K562 (cell line): ENCODE data around the gene OLAH. TPM values are rescaled to one million over a fixed set of nuclear protein-coding genes. Genes with fewer than 3 reads are reported as not detected.

Experiments used
- CHD4 ChIP-seq: fragments of 200-600 bp; sonication (generic); IDR thresholded peaks from 3 replicates; pipeline ENCODE4 v1.6.1; 2012; ENCODE audit warnings: low read depth, mild to moderate bottlenecking, mixed read lengths, low read length, inconsistent platforms; ENCODE audit not compliant: insufficient read depth, insufficient replicate concordance, poor library complexity, severe bottlenecking
- COPS2 ChIP-seq: fragments of 450-650 bp; conservative IDR thresholded peaks from 2 replicates; pipeline ENCODE4 v1.6.1; 2016; ENCODE audit warnings: mild to moderate bottlenecking, moderate library complexity
- DMBX1 ChIP-seq: fragments of 250-450 bp; sonication (Bioruptor Pico); IDR thresholded peaks from 2 replicates; pipeline ENCODE4 v1.8.0; 2022; ENCODE audit warnings: inconsistent platforms, mild to moderate bottlenecking, moderate library complexity, borderline replicate concordance
- ERF ChIP-seq: fragments of 450-650 bp; formaldehyde crosslinking; IDR thresholded peaks from 2 replicates; pipeline ENCODE4 v1.4.0; 2020; ENCODE audit warnings: mild to moderate bottlenecking, mixed read lengths
- IRF9 ChIP-seq: fragments of 450-650 bp; IDR thresholded peaks from 2 replicates; pipeline ENCODE4 v1.6.1; 2016; ENCODE audit warnings: missing biosample characterization, missing genetic modification characterization
- MITF ChIP-seq: IDR thresholded peaks from 2 replicates; pipeline ENCODE4 v1.6.1; 2014; ENCODE audit warnings: antibody characterized with exemption
- RBM14 ChIP-seq: fragments of 200-400 bp; formaldehyde crosslinking; IDR thresholded peaks from 2 replicates; pipeline ENCODE4 v1.6.1; 2018; ENCODE audit warnings: low read depth, mild to moderate bottlenecking, low read length, moderate library complexity, borderline replicate concordance; ENCODE audit not compliant: insufficient read depth
- SNAPC5 ChIP-seq: fragments of 250-450 bp; sonication (Bioruptor Pico); IDR thresholded peaks from 2 replicates; pipeline ENCODE4 v1.8.0; 2021; ENCODE audit warnings: moderate library complexity, mild to moderate bottlenecking, inconsistent platforms
- SP1 ChIP-seq: sonication (generic); formaldehyde crosslinking; IDR thresholded peaks from 2 replicates; pipeline ENCODE4 v1.8.1; 2022; ENCODE audit warnings: mild to moderate bottlenecking, missing genetic modification reagents
- ZNF445 ChIP-seq: fragments of 250-450 bp; sonication (Bioruptor Pico); IDR thresholded peaks from 2 replicates; pipeline ENCODE4 v1.4.0; 2020; ENCODE audit warnings: low read depth, mild to moderate bottlenecking, moderate library complexity
- ZNF551 ChIP-seq: fragments of 250-450 bp; sonication (Bioruptor Pico); IDR thresholded peaks from 2 replicates; pipeline ENCODE4 v1.5.0; 2021; ENCODE audit warnings: mild to moderate bottlenecking, moderate library complexity
- ZNF57 ChIP-seq: fragments of 450-650 bp; formaldehyde crosslinking; IDR thresholded peaks from 2 replicates; pipeline ENCODE4 v1.4.0; 2020; ENCODE audit warnings: mild to moderate bottlenecking, moderate library complexity
- ZNF589 ChIP-seq: fragments of 200-800 bp; sonication (Bioruptor generic); IDR thresholded peaks from 2 replicates; pipeline ENCODE4 v1.6.1; 2016; ENCODE audit warnings: low read depth, missing genetic modification characterization, missing compliant biosample characterization
- ZNF696 ChIP-seq: fragments of 250-450 bp; sonication (Bioruptor Pico); conservative IDR thresholded peaks from 2 replicates; pipeline ENCODE4 v1.4.0; 2020; ENCODE audit warnings: mild to moderate bottlenecking, moderate library complexity
- polyA plus RNA-seq, 8 experiments: library from polyadenylated mRNA; depleted of rRNA in 4 of 8; stranded (reverse) in 5 of 8; unstranded in 3 of 8; fragments of >200 nt; fragmentation: Nextera tagmentation in 2 of 8; fragmentation: Illumina TruSeq in 1 of 8; extraction: Ambion mirVana in 2 of 8; extraction: Trizol in 1 of 8; gene quantifications; 2 replicates each; pipeline versions ENCODE4 v1.2.1 to v1.2.3, GENCODE V29; 2011 to 2014; ENCODE audit warnings: inconsistent platforms in 1 of 8, missing spikeins in 1 of 8
- total RNA-seq, 7 experiments: library from RNA; depleted of rRNA in 6 of 7; stranded (reverse); fragments of >200 nt in 6 of 7; fragmentation: Illumina TruSeq in 2 of 7; extraction: Trizol in 2 of 7; gene quantifications; 2 replicates each; pipeline versions ENCODE4 v1.2.1 to v1.2.3, GENCODE V29; 2011 to 2021; ENCODE audit warnings: low replicate concordance in 1 of 7
- TF ChIP-seq, protein P1 (sequence below), 3 experiments: fragments of 200-800 bp in 1 of 3; sonication (Bioruptor generic) in 1 of 3; sonication (generic) in 1 of 3; formaldehyde crosslinking in 1 of 3; IDR thresholded peaks; 2 replicates each; pipeline versions ENCODE4 v1.6.1 to v1.8.0; 2016 to 2022; ENCODE audit warnings: mild to moderate bottlenecking in 2 of 3, missing compliant biosample characterization in 2 of 3, missing genetic modification characterization in 2 of 3, missing genetic modification reagents in 1 of 3
- TF ChIP-seq, protein P2 (sequence below): fragments of 450-650 bp; formaldehyde crosslinking; IDR thresholded peaks from 2 replicates; pipeline ENCODE4 v1.4.0; 2022; ENCODE audit warnings: mild to moderate bottlenecking, moderate library complexity
- TF ChIP-seq, protein P3 (sequence below): fragments of 200-800 bp; sonication (Bioruptor generic); IDR thresholded peaks from 2 replicates; pipeline ENCODE4 v1.6.1; 2017; ENCODE audit warnings: missing genetic modification characterization, missing compliant biosample characterization
- TF ChIP-seq, protein P4 (sequence below): sonication (generic); formaldehyde crosslinking; IDR thresholded peaks from 2 replicates; pipeline ENCODE4 v1.8.0; 2022; ENCODE audit warnings: missing genetic modification reagents, mild to moderate bottlenecking, borderline replicate concordance

The OLAH gene
- total and polyA plus RNA-seq, 9 of the 15 experiments (the other 6 are each of a cell fraction or from before 2014, with no cell fraction given) = 0.11 to 0.45 (median 0.18) TPM; not detected in 3

DNA sequence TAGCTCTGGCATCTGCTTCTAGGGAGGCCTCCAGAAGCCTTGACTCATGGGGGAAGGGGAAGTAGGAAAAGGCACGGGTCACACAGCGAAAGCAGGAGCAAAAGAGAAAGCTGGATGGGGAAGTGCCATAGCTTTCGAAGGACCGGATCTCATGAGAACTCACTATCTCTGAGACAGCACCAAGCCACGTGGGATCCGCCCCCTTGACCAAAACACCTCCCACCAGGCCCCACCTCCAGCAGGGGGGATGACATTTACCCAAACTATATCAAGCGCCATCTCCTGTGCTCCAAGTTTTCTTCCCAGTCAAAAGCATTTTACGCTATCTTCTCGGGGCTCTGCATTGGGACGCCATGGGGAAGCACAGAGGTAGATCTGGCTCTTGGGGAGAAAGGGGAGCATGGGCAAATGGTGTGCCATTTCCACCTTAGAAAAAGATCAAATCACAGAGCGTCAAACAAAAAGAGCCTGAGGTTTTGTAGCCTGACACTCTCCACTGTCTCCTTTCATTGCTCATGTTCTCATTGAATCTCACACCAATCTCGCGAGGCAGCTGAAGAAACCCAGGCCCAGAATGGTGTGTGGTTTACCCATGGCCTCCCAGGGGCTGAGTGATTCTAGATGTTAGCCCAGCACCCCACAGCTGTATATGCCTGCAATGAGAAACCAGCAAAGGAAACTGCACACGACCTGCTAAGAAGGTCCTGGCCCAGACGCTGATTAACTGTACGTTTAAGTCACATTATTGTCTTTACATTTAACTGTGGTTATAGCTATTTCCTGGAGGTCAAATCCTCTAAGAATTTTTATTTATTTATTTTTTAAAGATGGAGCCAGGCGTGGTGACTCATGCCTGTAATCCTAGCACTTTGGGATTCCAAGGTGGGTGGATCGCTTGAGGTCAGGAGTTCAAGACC lies 8.1 kb upstream of the OLAH start (continued):
- TF ChIP-seq, protein P1, sequence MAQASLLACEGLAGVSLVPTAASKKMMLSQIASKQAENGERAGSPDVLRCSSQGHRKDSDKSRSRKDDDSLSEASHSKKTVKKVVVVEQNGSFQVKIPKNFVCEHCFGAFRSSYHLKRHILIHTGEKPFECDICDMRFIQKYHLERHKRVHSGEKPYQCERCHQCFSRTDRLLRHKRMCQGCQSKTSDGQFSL (CRISPR knock-in tag; IDR thresholded peaks at IDR 0.05) = no peak
- TF ChIP-seq, protein P1 (tag; IDR thresholded peaks at IDR 0.05) = no peak
- no peak for TF ChIP-seq ZNF589 (CRISPR knock-in tag)
- no peak for TF ChIP-seq ZNF551 (CRISPR knock-in tag)
- no peak for TF ChIP-seq ZNF57
- TF ChIP-seq MITF = no peak
- no peak for TF ChIP-seq CHD4
- TF ChIP-seq RBM14 = no peak
- TF ChIP-seq ERF = no peak
- TF ChIP-seq ZNF696 (CRISPR knock-in tag) = no peak
- TF ChIP-seq ZNF445 (CRISPR knock-in tag) = no peak
- TF ChIP-seq IRF9 (tag) = no peak
- TF ChIP-seq, protein P2, sequence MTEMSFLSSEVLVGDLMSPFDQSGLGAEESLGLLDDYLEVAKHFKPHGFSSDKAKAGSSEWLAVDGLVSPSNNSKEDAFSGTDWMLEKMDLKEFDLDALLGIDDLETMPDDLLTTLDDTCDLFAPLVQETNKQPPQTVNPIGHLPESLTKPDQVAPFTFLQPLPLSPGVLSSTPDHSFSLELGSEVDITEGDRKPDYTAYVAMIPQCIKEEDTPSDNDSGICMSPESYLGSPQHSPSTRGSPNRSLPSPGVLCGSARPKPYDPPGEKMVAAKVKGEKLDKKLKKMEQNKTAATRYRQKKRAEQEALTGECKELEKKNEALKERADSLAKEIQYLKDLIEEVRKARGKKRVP = no peak
- peak; percentile 48; the same call in 1 of the 2 replicates for TF ChIP-seq SP1
- TF ChIP-seq COPS2 = no peak
- TF ChIP-seq, protein P3, sequence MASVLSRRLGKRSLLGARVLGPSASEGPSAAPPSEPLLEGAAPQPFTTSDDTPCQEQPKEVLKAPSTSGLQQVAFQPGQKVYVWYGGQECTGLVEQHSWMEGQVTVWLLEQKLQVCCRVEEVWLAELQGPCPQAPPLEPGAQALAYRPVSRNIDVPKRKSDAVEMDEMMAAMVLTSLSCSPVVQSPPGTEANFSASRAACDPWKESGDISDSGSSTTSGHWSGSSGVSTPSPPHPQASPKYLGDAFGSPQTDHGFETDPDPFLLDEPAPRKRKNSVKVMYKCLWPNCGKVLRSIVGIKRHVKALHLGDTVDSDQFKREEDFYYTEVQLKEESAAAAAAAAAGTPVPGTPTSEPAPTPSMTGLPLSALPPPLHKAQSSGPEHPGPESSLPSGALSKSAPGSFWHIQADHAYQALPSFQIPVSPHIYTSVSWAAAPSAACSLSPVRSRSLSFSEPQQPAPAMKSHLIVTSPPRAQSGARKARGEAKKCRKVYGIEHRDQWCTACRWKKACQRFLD (CRISPR knock-in tag) = 0 out of 2 replicates have a peak, but pooled peaks have one; percentile 25
- TF ChIP-seq, protein P4, sequence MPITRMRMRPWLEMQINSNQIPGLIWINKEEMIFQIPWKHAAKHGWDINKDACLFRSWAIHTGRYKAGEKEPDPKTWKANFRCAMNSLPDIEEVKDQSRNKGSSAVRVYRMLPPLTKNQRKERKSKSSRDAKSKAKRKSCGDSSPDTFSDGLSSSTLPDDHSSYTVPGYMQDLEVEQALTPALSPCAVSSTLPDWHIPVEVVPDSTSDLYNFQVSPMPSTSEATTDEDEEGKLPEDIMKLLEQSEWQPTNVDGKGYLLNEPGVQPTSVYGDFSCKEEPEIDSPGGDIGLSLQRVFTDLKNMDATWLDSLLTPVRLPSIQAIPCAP (CRISPR knock-in tag) = no peak
- no peak for TF ChIP-seq DMBX1 (CRISPR knock-in tag)
- no peak for TF ChIP-seq SNAPC5 (CRISPR knock-in tag)
